Erythroblast (primary cell): ENCODE data around the gene RPS6KA2.
"Not testable (repeated sequence)": the region's sequence is repeated elsewhere in the genome, so short reads cannot be mapped to it uniquely, and the experiment has no call there.

Source experiments
- DNase-seq, 2 experiments: peaks; one replicate each; lab custom pipeline; 2025; lab: John Stamatoyannopoulos, UW
- GATA1 ChIP-seq: IDR thresholded peaks from 2 replicates; pipeline ENCODE4 v1.6.1; 2011; ENCODE audit warnings: low read depth, mild to moderate bottlenecking, control low read depth, low read length, moderate library complexity
- POLR2A ChIP-seq: IDR thresholded peaks from 2 replicates; pipeline ENCODE4 v1.6.1; 2011; ENCODE audit warnings: mild to moderate bottlenecking, low read length

The RPS6KA2 gene

DNA sequence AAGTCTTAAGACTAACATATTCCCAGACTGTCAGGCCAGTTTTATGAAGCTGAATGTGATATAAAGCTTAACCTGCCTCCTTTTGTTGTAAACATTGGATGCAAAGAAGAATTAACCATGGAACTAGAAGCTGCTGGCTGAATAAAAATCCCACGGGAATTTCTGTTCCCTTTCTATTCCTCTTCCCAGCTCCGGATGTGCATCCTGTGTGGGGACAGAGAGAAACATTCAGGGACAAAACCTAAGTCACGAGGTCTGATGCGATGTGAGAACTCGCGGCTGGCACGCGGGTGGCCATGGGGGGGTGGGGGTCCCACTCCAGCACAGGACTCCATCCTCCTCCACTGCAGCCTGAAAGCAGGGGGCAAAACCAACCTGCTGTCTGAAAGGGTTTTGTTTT, 72.7 kb downstream of the RPS6KA2 start:
- DNase-seq = no peak
- no peak for TF ChIP-seq POLR2A
- no peak for TF ChIP-seq GATA1

DNA sequence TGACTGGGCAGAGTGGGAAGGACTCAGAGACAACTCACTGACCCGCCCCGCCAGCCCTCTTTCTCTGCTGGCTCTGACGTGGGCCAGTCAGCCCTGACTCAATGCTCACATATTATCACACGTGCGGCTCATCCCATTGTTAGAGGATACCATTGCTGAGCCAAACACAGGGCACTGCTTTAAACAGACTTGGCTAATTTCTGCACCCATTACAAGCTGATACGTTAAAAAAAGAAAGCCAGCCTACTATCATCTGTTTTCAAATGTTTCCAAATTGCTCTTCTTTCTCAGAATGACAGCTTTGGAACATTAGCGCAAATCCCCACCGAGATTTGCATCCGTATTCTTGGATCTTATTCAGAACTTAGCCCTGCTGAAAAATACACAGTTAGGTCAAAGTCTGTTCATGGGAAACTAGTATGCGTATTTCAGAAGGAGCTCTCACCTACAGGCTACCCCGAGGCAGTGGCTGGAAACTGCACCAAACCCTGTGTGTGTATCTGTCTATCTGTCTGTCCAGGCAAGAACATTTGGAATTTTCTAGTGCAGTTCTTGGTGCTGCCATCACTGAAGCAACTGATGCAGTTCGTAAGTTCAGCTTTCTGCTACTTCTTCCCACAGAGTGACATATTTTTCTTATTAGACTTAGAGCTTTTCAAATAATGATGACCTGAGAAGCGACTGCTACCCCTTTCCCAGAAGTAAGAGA, 73.3 kb downstream of the RPS6KA2 start:
- TF ChIP-seq POLR2A = no peak
- TF ChIP-seq GATA1 = no peak
- DNase-seq = no peak

DNA sequence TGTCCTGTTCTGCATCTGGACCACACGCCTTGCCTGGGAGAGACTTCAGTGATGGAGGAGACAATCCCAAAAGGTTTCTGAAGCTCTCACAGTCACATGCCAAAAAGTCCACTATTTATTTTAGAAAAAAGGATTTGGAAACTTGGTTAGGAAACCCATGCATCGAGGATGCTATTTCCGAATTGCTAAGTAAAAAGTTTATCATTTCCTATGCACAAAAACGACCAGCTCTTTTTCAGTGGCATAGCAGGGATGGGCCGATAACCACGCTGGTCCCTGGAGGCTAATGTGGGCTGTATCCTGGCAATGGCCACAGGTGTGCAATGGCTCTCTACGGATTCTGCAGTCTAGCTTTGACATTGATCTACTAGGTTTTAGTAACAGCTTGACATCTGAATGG, 74.5 kb downstream of the RPS6KA2 start:
- TF ChIP-seq GATA1 (no peak), POLR2A (no peak)
- DNase-seq = no peak

DNA sequence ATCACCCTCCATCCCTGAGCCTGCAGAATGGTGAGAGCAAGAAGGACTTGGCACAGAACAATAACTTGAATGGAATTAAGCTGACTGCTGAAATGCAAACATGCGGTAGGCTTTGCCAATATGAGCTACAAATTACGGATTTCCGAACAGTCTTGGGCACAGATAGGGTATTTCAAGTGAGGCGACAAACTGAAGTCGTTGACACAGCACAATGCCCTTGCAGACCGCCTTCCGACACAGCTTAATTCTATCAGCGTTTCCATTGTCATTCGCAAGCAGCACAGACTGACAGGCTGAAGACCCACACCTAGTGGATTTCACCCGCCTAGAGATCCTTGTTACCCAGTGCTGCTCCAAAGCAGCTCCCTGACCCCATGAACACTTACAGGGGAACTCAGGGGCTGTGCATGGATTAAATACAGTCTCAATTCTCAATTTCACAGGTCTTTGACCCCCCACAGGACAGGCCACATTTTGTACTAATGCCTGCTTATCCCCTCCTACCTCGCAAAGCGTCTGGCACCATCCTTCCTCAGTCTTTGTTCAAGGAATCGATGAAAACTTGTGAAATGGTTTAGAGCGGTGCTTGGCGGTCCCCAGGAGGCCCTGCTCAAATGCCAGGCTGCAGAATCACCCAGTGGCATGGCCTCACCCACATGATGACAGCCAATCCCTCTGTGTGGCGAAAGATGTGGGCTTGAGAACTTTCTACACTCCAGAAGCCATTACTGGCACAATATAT, 75.1 kb downstream of the RPS6KA2 start:
- no peak for DNase-seq
- TF ChIP-seq POLR2A (no peak), GATA1 (no peak)

DNA sequence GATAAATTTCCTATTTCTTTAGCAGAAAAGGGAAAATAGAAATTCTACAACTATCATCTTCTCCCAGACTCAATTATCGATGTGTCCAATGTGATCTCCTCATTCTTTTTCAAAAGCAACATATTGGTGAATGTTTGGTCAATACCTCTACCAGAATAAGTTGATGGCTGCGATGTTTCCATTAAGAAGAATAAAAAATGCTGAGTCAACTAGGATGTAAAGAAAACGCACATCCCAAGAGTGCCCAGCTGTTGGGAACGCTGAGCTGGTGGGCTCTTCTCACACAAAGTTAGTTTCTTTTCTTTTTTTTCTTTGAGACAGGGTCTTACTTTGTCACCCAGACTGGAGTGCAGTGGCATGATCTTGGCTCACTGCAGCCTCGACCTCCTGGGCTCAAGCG, 80.4 kb downstream of the RPS6KA2 start:
- no peak for DNase-seq
- TF ChIP-seq POLR2A = no peak
- TF ChIP-seq GATA1 = no peak

DNA sequence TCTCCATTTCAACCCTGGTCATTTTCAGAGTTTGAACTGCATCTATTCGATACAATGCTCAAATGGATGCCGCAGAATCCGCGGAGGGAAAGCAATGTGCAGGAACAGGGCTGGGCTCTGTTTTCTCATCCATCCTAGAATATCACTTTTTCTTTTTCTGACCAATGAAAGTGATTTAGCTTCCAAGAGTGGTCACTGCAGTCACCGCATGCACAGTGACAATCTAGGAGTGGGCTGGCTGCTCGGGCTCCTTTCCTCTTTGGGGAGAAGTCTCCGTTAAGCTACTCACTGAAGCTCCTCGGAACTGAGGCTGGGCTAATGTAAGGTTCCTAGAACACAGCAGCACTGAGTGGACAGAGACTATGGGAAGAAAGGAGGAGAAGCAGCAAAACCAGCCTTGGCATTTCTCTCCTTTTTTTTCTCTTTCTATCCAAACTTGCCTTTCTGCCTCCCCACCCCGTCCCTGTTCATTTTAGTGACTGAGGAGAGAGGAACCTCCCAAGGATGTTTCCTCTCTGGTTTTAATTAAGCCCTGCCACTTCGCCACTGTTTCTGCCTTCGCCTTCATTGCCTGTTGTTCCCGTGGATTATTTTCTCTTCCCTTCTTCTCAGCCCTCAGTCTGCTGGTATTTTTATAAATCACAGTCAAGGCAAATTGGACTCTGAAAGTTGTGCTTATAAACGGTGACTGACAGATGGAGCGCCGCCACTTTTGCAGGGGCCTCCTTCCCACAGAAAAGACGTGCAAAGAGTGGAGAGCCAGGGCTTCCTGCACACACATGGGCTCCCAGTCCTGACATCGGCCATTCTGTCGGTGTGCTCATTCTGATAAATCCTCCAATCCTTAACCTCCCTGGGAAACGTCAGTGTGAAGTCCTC, 81.7 kb downstream of the RPS6KA2 start:
- DNase-seq = no peak
- TF ChIP-seq POLR2A = no peak
- TF ChIP-seq GATA1 = no peak

DNA sequence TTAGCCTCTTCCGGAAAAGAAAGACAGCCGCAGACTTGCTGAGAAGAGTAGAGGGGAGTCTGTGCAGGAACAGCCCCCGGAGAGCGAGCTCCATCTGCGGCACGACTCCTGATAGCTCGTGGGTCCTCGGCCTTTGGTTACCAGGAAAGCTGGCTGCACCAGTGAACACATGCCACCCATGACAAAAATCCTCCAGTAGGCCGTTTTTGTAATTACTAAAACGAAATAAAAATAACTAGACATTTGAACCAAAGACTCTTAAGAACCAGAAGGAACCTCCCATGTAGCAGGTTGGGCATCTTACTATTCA, 82.8 kb downstream of the RPS6KA2 start:
- no peak for DNase-seq
- no peak for TF ChIP-seq POLR2A
- no peak for TF ChIP-seq GATA1

DNA sequence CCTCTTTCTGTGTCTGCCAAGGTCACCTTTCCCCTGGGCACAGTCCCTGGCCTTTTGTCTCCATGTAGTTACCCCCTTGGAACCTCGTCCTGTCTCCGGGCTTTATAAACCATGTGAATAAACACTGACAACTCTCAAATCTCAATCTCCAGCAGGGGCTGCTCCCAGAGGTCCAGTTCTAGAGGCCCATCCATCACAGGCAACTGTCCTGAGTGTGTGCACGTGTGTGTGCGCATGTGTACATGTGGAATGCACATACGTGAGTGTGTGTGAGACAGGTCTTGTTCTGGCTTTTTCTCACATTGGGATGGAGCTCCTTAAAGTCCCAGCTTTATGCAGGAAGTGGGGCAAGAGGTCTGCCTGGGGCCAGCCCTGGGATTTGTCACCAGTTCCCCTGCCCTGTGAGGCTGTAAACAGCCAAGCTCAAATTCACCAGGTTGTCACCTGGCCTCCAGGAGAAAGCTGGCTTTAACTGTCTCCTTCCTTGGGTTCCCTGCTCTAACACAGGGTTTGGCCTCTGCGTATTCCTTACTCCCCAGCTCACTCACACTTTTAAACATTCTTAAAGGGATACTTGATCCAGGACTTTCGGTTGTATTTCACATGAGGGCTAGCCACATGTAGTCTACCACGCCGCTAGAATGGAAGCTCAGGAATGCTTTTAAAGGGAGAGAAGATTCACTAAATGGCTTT, 83.3 kb downstream of the RPS6KA2 start:
- TF ChIP-seq GATA1 (no peak), POLR2A (no peak)
- DNase-seq = no peak

DNA sequence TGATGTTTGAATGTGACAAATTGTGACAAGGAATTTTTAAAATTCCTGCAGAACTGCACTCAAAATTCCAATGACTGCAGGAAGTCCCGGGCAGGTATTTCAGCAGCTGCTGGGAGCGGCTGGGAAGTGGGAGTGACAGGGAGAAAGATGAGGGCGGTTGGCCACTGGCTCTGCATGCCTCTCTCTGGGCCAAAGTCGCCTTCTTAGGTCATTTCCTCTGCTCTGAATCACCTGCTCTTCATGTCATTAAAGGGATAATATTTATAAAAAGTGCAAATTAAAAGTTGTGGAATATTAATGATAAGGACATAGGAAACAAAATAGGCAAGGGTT, 84.5 kb downstream of the RPS6KA2 start:
- TF ChIP-seq POLR2A (no peak), GATA1 (no peak)

DNA sequence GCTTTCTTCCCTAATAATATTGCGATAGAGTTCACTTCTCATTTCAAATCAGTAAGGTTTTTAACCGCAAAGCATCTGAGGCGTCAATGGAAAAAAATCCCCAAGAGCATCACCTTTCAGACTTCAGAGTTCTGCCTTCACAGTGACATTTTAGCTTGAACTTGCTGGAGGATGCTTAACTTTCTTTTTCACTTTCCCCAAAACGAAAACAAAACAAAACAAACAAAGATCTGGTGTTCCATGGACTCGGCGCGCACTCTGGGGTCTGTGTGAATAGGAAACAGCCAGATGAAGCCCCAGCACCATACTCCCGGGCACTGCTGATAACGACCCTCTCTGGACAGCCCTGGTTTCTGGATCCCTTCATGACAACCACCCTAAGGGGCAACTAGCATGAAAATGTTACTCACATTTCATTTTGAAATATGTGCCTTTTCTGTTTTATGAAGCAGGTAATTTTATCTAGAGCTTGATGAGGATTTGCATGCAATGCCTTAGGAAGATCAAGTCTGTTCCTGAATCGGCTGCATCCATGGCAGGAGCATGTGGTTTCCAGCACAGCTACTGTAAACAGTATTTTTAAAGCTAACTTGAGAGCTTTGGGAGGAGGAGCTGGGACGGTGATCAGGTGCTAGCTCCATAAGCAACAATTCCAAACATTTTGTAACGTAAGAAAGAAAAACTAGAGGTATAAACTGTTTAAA, 85.0 kb downstream of the RPS6KA2 start:
- no peak for TF ChIP-seq GATA1
- DNase-seq = no peak

More for the DNA sequence above, 84.5 kb downstream of the RPS6KA2 start:
- DNase-seq = no peak

DNA sequence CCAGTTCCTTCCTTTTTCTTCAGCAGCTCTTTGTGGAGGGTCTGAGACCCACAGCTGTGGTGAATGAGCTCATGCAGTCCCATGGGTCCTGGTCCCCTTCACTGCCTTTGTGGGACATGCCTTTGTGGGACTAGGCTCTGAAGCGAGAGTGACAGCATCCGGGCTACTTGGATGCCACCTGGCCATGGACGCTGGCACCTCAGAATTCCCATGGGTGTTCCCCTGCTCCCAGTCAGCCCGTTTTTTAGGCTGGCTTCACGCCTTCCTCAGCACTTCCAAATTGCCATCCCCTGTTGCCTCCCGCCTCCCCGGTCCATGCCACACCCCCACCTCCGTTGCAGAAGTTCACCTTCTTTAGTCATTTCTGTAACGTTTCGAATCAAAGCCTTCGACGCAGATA, 85.7 kb downstream of the RPS6KA2 start:
- DNase-seq = no peak
- TF ChIP-seq GATA1 (no peak), POLR2A (no peak)

DNA sequence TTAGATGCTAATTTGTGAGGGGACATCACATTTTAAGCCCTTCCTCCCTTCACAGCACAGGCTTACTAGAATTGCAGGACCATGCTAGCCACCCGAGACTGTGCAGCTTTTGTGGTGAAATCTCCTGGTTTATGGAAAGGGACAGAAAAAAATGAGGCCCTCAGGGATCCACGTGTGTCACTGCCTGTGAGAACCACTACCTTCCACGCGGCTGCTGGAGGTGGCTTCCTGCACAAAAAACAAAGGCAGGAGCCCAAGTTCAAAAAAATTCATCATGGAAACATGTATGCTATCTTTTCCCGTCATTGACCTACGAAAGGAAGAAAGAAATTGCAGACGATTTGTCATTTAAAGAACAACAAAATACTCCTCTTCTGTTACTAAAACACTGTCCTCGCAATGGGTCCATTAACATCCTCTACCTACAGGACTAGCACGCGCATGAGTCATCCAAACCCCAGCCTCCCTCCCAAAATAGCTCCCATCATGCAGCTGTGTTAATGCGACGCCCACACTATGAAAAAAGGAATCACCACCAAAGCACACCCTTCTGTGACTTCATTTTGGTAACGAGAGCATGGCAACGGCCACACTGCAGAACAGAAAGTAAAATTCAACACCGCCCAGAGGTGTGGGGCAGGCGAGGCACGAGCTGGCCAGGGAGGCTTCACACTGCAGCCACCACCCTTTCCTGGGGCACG, 86.3 kb downstream of the RPS6KA2 start:
- DNase-seq = no peak
- TF ChIP-seq POLR2A (no peak), GATA1 (no peak)

DNA sequence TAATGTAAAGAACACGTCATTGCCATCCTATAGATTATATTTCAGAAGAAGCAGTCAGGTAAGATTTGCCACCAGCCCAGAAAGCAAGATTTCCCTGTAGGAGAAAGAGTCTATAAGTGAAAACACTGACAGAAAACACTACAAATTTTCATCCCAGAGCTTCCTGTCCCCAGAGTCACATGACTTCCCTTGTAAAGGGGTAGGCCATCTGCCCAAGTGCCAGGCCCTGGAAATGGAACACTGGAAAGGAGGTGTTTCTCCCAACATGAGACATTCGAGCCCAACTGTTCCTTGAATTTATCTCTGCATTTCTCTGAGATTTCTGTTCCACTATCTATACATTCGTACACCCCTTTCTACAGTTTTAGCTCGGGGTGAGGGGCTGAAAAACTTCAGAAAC, 87.5 kb downstream of the RPS6KA2 start:
- DNase-seq = no peak
- TF ChIP-seq POLR2A (no peak), GATA1 (no peak)

DNA sequence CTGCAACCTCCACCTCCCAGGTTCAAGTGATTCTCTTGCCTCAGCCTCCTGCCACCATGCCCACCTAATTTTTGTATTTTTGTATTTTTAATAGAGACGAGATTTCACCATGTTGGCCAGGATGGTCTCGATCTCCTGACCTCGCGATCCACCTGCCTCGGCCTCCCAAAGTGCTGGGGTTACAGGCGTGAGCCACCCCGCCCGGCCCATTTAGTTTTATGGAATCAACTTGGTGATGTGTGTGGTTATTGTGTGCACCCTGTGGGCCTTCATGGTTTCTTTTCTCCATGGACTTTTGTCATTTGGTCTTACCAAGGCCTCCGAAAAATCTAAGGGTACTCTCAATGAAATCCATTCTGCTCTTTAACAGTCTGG, 88.1 kb downstream of the RPS6KA2 start:
- not testable (repeated sequence) for DNase-seq
